PC-3 (cell line): ENCODE data around the gene MTHFS.

Experiments used
- CTCF ChIP-seq: fragments of 300-600 bp; sonication (generic); conservative IDR thresholded peaks from 2 replicates; pipeline ENCODE4 v1.5.1; 2017; ENCODE audit warnings: antibody characterized with exemption, low read depth, mild to moderate bottlenecking, low read length
- EZH2 ChIP-seq: fragments of 300-600 bp; sonication (generic); IDR thresholded peaks from one replicate; pipeline ENCODE4 v1.6.1; 2017; ENCODE audit warnings: antibody characterized with exemption, mild to moderate bottlenecking, low read length; ENCODE audit not compliant: unreplicated experiment

DNA sequence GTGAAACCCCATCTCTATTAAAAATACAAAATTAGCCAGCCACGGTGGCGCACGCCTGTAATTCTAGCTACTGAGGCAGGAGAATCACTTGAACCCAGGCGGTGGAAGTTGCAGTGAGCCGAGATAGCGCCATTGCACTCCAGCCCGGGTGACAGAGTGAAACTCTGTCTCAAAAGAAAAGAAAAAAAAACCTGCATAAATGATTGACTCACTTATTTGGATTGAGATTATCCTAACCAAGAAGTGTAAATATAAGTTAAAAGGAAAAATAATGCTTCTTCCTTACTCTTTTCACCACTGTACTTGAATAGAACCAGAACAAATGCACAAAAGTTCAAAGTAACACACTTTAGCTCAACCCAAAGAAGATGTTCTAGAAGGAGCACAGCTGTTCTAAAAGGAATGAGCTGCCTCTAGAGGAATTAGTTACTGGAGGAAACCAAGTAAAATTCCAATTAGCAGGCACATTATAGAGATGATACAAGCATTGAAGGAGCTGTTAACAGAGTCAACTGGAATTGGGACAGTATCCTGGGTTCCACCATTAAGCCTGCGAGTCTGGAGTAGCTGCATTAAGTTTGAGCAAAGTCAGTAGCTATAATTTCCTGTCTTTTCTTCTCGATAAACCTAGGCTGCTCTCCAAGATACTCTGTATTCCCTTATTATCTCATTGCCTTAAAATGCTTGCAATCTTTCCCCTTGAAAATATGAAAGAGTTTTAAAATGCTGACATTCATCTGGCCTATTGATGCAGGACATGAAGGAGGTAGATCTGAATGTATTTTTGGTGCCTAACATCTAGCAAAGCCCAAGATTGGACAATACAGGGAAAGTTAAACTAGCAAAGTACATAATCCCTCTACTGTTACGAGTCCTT is 9.5 kb downstream of the MTHFS start:
- TF ChIP-seq CTCF (no peak), EZH2 (no peak)
